NCI-H1436 treated with DMSO at 0.1 percent for 48 hours (cell line): ENCODE measurements around the gene RCBTB1.
A peak's percentile ranks its signal among the peaks of the same experiment; 100 is the strongest.
"Not testable (repeated sequence)": the region's sequence is repeated elsewhere in the genome, so short reads cannot be mapped to it uniquely, and the experiment has no call there.

Experiments
- DNase-seq: peaks from one replicate; lab custom pipeline; 2025; lab: John Stamatoyannopoulos, UW

RCBTB1 gene

DNA sequence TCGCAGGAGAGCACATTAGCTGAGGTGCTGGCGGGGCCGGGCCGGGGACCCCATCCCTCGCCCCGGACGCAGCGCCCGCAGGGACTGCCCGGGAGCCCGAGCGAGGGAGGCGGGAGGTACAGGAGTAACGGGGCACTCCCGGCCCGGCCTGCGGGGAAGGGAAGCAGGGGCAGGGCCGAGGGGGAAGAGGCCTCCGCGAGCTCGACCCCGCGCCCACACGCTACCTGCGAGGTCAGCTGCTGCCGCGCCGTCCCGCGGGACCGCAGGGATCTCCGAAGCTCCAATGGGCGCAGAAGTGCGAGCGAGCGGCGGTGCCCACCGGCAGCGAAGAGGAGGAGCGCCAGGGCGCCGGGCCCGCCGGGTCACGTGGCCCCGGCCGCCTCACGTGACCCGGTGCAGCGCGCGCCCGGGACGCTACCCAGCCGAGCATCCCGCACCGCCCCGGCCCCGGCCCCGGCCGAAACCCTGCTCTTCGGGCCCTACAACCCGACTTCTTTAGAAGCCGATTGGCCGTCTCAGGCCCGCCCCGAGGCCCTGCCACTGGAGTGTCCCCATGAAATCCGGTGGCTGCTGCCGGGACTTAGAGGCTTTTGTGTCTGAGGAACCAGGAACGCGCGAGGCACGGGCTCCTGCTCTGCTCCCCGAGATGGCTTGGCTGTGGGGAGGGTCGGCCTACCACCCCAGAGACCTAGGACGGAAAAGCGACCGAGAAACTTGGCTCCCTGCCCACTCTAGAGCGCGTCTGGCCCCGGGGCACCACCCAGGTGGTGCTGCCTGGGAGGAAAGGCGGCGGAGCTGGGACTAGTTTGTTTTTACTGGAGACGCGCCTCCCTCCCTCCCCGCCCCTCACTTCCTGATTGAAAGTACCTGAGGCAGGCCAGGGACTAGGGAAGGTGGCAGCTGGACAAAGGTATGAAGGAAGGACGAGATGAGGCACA lies at the start of gene RCBTB1:
RCBTB1 (minus strand) TSS at position 339 of the 938 bp plus-strand sequence. CDS start 18,279 bp downstream, outside the sequence.
- DNase-seq = no peak

DNA sequence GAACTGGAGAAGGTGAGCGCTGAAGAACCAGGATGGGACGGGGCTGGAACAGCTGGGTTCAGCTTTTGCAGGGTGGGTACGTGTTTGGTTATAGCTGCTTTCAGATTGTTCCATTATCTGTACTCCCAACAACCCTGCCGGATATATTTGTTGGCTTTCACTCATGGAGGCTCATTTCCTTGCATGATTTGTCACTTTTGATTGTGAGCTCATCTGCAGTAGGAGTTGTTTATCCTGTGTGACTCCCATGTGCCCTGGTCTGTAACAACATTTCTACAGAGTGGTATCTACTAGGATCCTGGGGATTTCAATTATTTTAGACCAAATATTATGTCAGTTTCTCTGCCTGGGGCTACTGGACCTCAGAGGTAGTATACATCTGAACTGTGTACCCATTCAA lies 48.4 kb upstream of the RCBTB1 start:
- DNase-seq = no peak

DNA sequence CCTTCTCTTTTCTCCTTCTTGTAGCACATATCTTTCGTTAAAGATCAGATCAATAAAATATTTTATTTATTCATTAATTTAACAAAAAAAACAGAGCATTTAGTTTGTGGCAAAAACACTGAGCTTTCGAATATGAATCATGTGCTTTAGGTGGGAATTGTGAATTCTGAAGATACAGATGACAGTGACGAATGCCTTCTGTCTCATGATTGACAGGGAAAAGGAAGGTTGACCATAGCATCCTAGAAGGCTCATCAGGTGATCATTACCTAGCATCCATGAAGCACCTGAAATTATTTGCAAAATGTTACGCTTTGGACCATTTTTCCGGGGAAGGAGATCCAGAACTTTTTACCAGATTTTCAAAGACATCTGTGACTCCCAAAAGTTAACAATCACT lies 46.8 kb upstream of the RCBTB1 start:
- DNase-seq = no peak

DNA sequence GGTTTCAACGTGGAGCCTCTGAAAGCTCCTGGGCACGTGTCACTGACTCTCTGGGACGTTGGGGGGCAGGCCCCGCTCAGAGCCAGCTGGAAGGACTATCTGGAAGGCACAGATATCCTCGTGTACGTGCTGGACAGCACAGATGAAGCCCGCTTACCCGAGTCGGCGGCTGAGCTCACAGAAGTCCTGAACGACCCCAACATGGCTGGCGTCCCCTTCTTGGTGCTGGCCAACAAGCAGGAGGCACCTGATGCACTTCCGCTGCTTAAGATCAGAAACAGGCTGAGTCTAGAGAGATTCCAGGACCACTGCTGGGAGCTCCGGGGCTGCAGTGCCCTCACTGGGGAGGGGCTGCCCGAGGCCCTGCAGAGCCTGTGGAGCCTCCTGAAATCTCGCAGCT lies 45.2 kb upstream of the RCBTB1 start:
- DNase-seq = no peak

GRCh38 chr13:49629947-49630346 lies 44.6 kb upstream of the RCBTB1 start:
- no peak for DNase-seq

GRCh38 chr13:49629196-49629938 lies 44.0 kb upstream of the RCBTB1 start:
- no peak for DNase-seq

DNA sequence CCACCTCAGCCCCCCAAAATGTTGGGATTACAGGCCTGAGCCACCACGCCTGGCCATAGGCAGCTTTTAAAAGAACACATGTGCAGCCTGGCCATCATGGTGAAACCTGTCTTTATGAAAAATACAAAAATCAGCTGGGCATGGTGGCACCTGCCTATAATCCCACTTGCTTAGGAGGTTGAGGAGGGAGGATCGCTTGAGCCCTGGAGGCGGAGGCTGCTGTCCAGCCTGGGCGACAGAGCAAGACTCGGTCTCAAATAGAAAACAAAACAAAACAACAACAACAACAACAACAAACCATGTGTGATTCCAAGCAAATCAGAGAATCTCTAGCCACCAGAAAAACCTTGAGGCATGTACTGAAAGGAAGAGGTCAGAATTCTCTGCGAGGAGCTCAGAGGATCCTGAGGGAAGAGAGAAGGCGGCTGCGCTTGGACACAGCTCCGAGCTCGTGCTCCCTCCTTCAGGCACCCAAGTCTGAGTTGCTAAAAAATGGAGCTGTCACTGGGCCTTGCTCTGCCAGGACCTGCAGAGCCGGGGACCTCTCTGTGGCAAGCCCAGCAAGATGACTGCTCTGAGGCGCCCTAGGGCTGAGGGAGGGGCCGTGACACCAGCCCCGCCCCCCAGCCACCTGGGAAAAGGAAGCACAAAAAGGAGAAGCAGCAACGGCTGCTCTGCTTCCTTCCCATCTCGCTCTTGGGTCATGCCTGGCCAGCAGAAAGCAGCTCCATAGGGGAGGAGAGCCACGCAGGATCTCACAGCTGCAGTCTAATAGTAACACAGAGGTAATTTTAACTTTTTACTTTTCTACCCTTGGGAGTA lies 42.7 kb upstream of the RCBTB1 start, which contains the start of gene ARL11:
ARL11 (plus strand) TSS at position 677 of the 822 bp plus-strand sequence. CDS start 1,941 bp downstream, outside the sequence.
- DNase-seq = no peak

DNA sequence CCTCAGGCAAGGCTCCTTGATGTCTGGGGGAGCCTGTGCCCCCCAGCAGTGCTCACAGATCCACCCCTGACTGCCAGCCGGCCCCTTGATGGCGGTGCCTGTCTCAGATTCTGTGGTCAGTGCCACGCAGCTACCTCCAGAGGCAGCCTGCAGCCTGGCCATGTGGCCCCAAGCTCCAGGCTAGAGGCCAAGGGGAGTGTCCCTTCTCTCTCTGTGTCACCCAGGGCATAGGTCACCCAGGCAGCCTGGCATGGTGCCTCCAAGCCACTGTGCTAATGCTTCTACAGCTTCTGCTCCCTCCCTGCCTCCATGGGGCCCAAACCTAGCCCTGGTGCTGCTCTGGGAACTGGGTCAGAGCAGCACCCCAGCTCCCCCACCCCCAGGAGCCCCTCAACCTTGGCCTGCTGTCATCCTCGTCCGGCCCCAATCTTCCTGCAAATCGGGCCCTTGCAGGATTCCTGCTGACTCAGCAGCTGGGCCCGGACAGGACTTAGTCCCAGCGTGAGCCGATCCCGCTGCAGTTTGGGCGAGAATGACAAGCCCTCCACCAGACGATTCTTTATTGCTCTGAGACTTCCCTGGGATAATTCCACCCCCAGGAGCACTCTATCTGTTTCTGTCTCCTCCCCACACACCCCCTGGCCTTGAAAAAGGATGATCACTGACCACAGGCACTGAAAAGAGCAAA lies 40.2 kb upstream of the RCBTB1 start:
- DNase-seq = no peak

DNA sequence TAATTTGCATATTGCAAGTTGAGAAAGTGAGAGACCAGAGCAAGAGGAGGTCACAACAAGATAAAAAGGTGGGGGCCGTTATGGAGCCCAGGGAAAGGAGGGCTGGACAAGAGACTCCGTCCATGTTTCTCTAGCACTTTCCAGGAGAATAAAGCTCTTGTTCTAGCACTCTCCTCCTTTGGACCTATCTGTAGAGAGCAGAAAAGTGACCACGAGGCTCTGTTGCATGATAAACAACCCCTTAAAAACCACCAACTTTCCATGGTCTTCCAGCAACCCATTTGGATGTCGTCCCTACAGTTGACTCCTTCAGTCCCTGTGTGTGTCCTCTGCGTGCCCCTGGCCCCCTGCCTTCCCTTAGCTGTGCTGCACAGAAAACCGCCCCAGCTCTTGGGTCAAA lies 38.9 kb upstream of the RCBTB1 start:
- no peak for DNase-seq

DNA sequence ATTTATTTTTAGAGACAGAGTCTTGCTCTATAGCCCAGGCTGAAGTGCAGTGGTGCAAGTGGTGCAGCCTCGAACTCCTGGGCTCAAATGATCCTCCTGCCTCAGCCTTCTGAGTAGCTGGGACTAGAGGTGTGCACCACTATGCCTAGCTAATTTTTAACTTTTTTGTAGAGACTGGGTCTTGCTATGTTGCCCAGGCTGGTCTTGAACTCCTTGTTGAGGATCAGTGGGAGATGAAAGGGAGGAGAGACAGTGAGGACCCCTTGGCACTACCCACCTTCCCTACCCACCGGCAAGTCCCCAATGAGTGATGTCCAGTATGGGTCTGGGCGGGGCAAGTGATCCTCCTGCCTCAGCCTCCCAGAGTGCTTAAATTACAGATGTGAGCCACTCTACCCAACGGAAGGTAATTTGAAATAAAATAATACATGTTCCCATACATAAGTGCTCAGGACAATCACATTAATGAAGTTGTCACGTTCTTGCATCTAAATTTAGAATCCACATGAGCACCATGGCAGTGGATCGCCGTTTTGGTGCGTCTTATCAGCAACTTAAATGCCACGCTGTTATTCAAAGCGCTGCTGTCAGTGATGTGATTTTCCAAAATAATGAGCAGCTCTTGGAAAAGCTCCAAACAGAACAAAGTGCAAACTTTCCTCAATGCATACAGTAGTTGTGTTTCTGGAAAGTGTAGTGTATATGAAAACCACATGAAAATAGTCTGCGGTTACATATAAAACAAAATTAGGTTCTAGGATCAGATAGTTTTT lies 37.0 kb upstream of the RCBTB1 start:
- DNase-seq = no peak

DNA sequence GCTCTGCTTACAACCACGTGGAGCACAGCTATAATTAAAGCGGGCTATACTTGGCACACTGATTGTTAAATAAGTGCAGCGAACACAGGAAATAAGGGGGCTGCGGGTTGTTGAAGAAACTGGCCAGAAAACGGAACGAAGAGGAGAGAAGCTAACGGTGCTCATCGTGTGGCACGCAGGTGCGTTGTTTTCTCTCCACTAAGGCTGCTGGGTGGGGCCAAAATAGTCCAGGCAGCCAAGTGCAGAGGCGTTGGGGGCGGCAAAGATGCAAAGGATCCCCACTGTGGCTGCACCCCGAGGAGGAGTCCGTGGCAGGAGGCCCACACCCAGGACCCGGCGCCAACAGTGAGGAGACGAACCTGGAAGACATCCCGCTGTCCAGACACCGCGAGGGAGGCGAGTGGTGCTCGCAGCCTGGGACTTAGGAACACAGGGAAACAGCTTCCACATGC lies 34.8 kb upstream of the RCBTB1 start:
- DNase-seq = no peak

- DNase-seq = no peak
Observed at GRCh38 chr13:49616676-49617065, 31.3 kb upstream of the RCBTB1 start.

- DNase-seq = no peak
Observed at GRCh38 chr13:49615836-49616675, 30.7 kb upstream of the RCBTB1 start.

DNA sequence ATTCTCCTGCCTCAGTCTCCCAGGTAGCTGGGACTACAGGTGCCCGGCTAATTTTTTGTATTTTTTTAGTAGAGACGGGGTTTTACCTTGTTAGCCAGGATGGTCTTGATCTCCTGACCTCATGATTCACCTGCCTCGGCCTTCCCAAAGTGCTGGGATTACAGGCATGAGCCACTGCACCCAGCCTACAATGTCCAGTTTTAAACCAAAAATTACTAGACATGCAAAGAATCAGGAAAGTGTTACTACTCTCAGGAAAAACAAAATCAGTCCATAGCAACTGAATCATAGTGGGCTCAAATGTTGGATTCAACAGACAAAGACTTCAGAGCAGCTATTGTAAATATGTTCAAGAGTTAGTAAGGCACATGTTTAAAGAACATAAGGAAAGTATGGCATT lies 26.7 kb upstream of the RCBTB1 start:
- DNase-seq = not testable (repeated sequence)

- DNase-seq = no peak
Observed at GRCh38 chr13:49610176-49610575, 24.8 kb upstream of the RCBTB1 start.

DNA sequence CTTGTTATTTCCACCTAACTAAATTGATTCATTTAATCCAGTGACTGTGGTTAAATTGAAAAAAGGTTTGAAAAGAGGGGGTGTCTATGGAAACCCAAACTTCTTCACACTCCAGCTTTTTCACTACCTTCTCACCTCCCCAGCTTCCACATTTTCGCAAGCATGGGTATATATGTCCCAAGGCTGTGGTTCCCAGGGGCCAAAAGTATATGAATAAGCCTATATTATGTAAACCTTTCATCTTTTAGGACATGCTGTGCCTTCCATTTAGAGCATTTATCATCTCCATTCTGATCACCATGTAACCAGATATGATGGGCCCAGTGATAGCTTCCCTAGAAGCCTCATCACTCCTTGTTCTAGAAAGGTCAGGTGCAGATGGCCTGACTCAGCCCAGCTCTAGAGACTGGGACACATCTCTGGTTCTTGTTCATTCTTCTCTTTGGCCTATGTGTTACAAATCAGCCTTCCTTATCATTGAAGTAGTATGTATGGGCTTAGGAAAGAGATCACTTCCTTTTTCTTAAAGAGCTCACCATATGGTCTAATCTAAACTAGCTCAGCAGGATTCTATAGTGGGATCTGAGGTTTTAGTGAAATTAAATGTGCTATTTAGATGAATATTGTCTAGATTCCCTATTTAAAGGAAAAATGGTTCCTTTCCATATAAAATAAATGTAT lies 23.4 kb upstream of the RCBTB1 start:
- DNase-seq = no peak

DNA sequence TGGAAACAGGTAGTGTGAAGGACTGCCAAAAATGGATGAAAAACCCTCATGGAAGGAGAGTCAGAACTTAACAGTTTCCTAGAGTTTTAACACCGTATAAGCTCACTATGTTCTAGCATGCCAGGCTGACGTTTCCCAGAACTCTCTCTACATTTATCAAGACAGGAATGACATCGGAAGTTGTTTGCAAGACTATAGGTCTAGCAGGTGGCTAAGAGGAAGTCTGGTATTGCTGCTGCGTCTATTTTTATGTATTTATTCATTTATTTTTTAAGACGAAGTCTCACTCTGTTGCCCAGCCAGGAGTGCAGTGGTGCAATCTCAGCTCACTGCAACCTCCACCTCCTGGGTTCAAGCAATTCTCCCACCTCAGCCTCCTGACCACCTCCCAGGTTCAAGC lies 22.4 kb upstream of the RCBTB1 start:
- DNase-seq = no peak

GRCh38 chr13:49606747-49607648 lies 21.6 kb upstream of the RCBTB1 start:
- peak; percentile 17 for DNase-seq
